ENCODE results near the gene PHLDA2. TPM values are rescaled to one million over a fixed set of nuclear protein-coding genes. Genes with fewer than 3 reads are reported as not detected.

Gene PHLDA2
- total RNA-seq, 4 donors from 2014 or later, result 4.1 to 6.4 (median 4.9) TPM; not detected in 1

GRCh38 chr11:2930704-2931419, 1.6 kb upstream of the PHLDA2 start:
- Histone ChIP-seq H3K4me3 (peak overlapping the region; percentile 52 to 73 (median 61)), H3K4me1 (peaks cover 0 to 36% (median 17%) of the 10 kb centered on the region in 4 donors), H3K9me3 (no peaks in the 10 kb centered on the region), H3K27ac (peak overlapping the region in 3 of 4 donors; percentile 87 to 95 (median 94)), H3K27me3 (no peaks in the 10 kb centered on the region), H3K36me3 (no peaks in the 10 kb centered on the region)
- TF ChIP-seq POLR2A (IDR thresholded peaks at IDR 0.05) (peak in 1 of 2 donors; percentile 12), CTCF (IDR thresholded peaks at IDR 0.05) (peak; percentile 49 to 98 (median 75))
- peak; percentile 60 to 94 (median 93) for DNase-seq

DNA sequence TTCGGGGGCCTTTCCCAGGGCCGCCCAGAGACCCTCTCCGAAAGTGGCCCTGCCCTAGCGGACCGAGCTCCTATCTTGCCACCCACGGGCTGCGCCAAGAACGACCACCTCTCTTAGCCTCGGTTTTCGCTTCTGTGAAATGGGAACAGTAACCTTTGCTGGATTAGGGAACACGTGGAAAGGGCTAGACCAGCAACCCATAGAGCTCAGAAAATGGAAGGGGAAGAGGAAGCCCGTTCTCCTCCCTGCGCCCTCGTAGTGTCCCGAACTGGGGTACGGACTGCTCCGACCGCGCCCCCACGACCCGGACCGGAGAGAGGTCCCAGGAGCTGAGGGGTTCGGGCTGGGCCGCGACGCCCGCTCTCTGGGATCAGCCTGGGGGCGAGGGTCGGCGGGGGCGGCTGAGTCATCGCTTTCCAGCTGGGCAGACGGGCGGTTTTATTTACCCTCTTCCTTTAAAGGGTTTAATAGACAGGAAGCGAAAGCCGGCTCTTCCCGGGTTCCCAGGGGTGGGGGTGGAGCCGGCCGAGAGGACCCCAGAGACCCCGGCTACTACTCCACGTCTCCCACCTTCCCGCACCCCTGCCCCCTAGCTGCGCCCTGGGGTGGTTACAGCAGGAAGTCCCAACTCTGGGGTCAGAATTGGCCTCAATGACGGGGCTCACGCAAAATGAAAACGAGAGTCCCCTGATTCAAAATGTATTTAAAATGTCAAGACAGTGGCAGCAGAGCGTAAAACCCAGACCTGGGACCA, 907 bp upstream of the PHLDA2 start:
- peak overlapping the region; percentile 58 to 95 (median 90) for H3K27ac ChIP-seq
- H3K4me1 ChIP-seq, result peaks cover 0 to 42% (median 17%) of the 10 kb centered on the region in 4 donors
- TF ChIP-seq CTCF (IDR thresholded peaks at IDR 0.05) (peak in 1 of 6 experiments; percentile 34), POLR2A (IDR thresholded peaks at IDR 0.05) (peak in 1 of 2 donors; percentile 1)
- no peaks in the 10 kb centered on the region for H3K36me3 ChIP-seq
- H3K9me3 ChIP-seq, result no peaks in the 10 kb centered on the region
- peak overlapping the region; percentile 52 to 73 (median 61) for H3K4me3 ChIP-seq
- no peaks in the 10 kb centered on the region for H3K27me3 ChIP-seq
- peak; percentile 32 to 87 (median 83) for DNase-seq

DNA sequence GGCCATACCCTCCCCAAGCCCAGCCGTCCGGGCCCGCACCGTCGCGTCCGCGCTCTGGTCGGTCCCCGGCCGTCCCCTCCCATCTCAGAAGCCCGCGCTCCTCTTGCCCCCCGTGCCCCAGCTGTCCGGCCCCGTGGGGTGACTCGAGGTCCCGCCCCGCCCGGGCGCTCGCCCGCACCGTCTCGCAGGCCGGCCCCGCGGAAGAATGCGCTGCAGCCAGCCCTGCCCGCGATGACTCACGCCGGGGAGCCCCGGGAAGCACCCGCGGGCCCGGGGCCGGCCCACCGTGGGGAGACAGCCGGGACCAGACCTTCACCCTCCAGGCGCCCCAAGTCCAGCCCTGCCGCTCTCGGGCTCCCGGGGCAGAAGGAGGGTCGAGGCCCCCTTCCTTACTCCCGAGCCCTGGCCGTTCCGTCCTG, 320 bp upstream of the PHLDA2 start:
- H3K4me1 ChIP-seq, result peaks cover 4 to 47% (median 17%) of the 10 kb centered on the region in 4 donors
- peak in 2 of 3 donors; percentile 90 to 93 for DNase-seq
- H3K36me3 ChIP-seq, result no peaks in the 10 kb centered on the region
- peak overlapping the region; percentile 58 to 95 (median 90) for H3K27ac ChIP-seq
- H3K4me3 ChIP-seq, result peak overlapping the region; percentile 52 to 73 (median 61)
- TF ChIP-seq POLR2A (IDR thresholded peaks at IDR 0.05) (peak; percentile 9 to 25), CTCF (IDR thresholded peaks at IDR 0.05) (no peak)
- H3K9me3 ChIP-seq, result no peaks in the 10 kb centered on the region
- H3K27me3 ChIP-seq, result no peaks in the 10 kb centered on the region

- H3K27me3 ChIP-seq, result no peaks in the 10 kb centered on the region
- DNase-seq, result peak in 1 of 3 donors; percentile 59
- H3K27ac ChIP-seq, result peak overlapping the region in 3 of 4 donors; percentile 87 to 95 (median 94)
- no peak for TF ChIP-seq POLR2A (IDR thresholded peaks at IDR 0.05)
- no peak for TF ChIP-seq CTCF (IDR thresholded peaks at IDR 0.05)
- H3K4me3 ChIP-seq, result peak overlapping the region; percentile 52 to 73 (median 61)
- H3K36me3 ChIP-seq, result no peaks in the 10 kb centered on the region
- H3K4me1 ChIP-seq, result peaks cover 8 to 56% (median 19%) of the 10 kb centered on the region in 4 donors
- H3K9me3 ChIP-seq, result no peaks in the 10 kb centered on the region
Measured at GRCh38 chr11:2927851-2928604, 1.2 kb downstream of the PHLDA2 start.

DNA sequence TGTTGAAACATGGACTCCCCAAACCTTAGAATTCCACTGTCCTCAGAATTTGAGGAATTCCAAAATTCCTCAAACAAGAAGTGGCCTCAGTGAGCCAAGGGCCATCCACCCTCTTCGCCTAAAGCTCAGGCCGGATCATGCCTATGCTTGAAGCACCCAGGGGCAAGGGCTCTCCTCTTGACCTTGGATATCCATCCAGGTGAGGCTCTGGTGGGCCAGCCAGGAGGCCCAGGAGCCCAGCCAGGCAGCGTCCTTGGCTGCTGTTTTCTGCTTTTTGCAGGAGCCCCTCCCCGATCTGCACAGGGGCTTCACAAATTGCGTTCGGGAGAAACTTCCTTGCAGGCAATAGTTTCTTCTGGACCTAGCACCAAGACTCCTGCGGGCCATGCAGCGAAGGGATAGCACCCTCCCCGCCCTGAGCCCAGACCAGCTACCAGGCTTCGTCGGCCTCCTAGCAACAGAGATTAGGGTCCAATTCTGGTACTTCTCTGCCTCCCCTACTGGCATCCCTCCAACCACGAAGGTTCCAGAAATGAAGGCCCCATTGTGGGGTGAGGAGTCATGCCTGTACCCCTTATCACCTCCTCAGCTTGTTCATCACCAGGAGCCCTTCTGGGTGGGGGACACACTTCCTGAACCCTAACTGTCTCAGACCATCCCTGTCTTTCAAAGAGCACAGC, 2.0 kb downstream of the PHLDA2 start:
- H3K4me3 ChIP-seq, result peak overlapping the region in 1 of 4 donors; percentile 73
- no peaks in the 10 kb centered on the region for H3K27me3 ChIP-seq
- TF ChIP-seq CTCF (IDR thresholded peaks at IDR 0.05), result no peak
- TF ChIP-seq POLR2A (IDR thresholded peaks at IDR 0.05), result no peak
- no peak overlapping the region for H3K27ac ChIP-seq
- no peaks in the 10 kb centered on the region for H3K9me3 ChIP-seq
- H3K4me1 ChIP-seq, result peaks cover 8 to 55% (median 19%) of the 10 kb centered on the region in 4 donors
- H3K36me3 ChIP-seq, result no peaks in the 10 kb centered on the region
- peak in 1 of 3 donors; percentile 49 for DNase-seq

Data from Peyer's patch (tissue), 4 donors.